ENCODE measurements around the gene COL20A1. TPM values are rescaled to one million over a fixed set of nuclear protein-coding genes. Genes with fewer than 3 reads are reported as not detected.

The COL20A1 gene
- total RNA-seq, 4 donors from 2014 or later, result not detected

- WGBS, 2 donors, result 47 to 49% methylated on average over 11 of the region's 11 CpGs
- no peak for DNase-seq (ENCODE audit: low spot score in 2 of 2)
- intact Hi-C loops (cut with DNase I; ENCODE audit: low total_unique reads), result no loop called here
- H3K4me3 ChIP-seq (ENCODE audit: low read depth, poor library complexity, severe bottlenecking), result no peak overlapping the region
- TF ChIP-seq POLR2A (IDR thresholded peaks at IDR 0.05), result no peak
- no peak for TF ChIP-seq CTCF (IDR thresholded peaks at IDR 0.05)
Observed at GRCh38 chr20:63293456-63293855, 470 bp downstream of the COL20A1 start.

GRCh38 chr20:63293871-63294535, 1.0 kb downstream of the COL20A1 start:
- intact Hi-C loops (cut with DNase I; ENCODE audit: low total_unique reads), result no loop called here
- TF ChIP-seq CTCF (IDR thresholded peaks at IDR 0.05), result no peak
- no peak for TF ChIP-seq POLR2A (IDR thresholded peaks at IDR 0.05)
- 49 to 63% methylated on average over 13 to 18 of the region's 22 CpGs for WGBS, 2 donors
- no peak for DNase-seq (ENCODE audit: low spot score in 2 of 2)
- no peak overlapping the region for H3K4me3 ChIP-seq (ENCODE audit: low read depth, poor library complexity, severe bottlenecking)

GRCh38 chr20:63294536-63294900, 1.5 kb downstream of the COL20A1 start:
- no peak overlapping the region for H3K4me3 ChIP-seq (ENCODE audit: low read depth, poor library complexity, severe bottlenecking)
- no peak for DNase-seq (ENCODE audit: low spot score in 2 of 2)
- TF ChIP-seq CTCF (IDR thresholded peaks at IDR 0.05) (no peak), POLR2A (IDR thresholded peaks at IDR 0.05) (no peak)
- intact Hi-C loops (cut with DNase I; ENCODE audit: low total_unique reads), result no loop called here
- 82 to 83% methylated on average over 12 of the region's 12 CpGs for WGBS, 2 donors

GRCh38 chr20:63295018-63295417, 2.0 kb downstream of the COL20A1 start:
- H3K4me3 ChIP-seq (ENCODE audit: low read depth, poor library complexity, severe bottlenecking), result no peak overlapping the region
- intact Hi-C loops (cut with DNase I; ENCODE audit: low total_unique reads), result no loop called here
- TF ChIP-seq POLR2A (IDR thresholded peaks at IDR 0.05) (no peak), CTCF (IDR thresholded peaks at IDR 0.05) (no peak)
- 36% methylated on average over 13 to 16 of the region's 19 CpGs for WGBS, 2 donors
- no peak for DNase-seq (ENCODE audit: low spot score in 2 of 2)

GRCh38 chr20:63295422-63295821, 2.4 kb downstream of the COL20A1 start:
- intact Hi-C loops (cut with DNase I; ENCODE audit: low total_unique reads), result no loop called here
- no peak for DNase-seq (ENCODE audit: low spot score in 2 of 2)
- 24 to 27% methylated on average over 14 to 17 of the region's 17 CpGs for WGBS, 2 donors
- TF ChIP-seq POLR2A (IDR thresholded peaks at IDR 0.05) (no peak), CTCF (IDR thresholded peaks at IDR 0.05) (no peak)
- H3K4me3 ChIP-seq (ENCODE audit: low read depth, poor library complexity, severe bottlenecking), result no peak overlapping the region

GRCh38 chr20:63295846-63296245, 2.9 kb downstream of the COL20A1 start:
- intact Hi-C loops (cut with DNase I; ENCODE audit: low total_unique reads), result no loop called here
- 23 to 27% methylated on average over 6 to 20 of the region's 20 CpGs for WGBS, 2 donors
- H3K4me3 ChIP-seq (ENCODE audit: low read depth, poor library complexity, severe bottlenecking), result no peak overlapping the region
- TF ChIP-seq CTCF (IDR thresholded peaks at IDR 0.05), result no peak
- TF ChIP-seq POLR2A (IDR thresholded peaks at IDR 0.05), result no peak
- no peak for DNase-seq (ENCODE audit: low spot score in 2 of 2)
